Umbilical cord (tissue), 2 donors: ENCODE measurements around the gene RHOB. TPM values are rescaled to one million over a fixed set of nuclear protein-coding genes. Genes with fewer than 3 reads are reported as not detected.
"Not testable (repeated sequence)": the region's sequence is repeated elsewhere in the genome, so short reads cannot be mapped to it uniquely, and the experiment has no call there.

Experiments
- DNase-seq: peaks from one replicate; pipeline ENCODE4 v3.0.0-alpha.2; 2015; ENCODE audit warnings: low spot score
- total RNA-seq: library from RNA; depleted of rRNA; stranded (reverse); fragments of >200 nt; gene quantifications from one replicate; pipeline ENCODE4 v1.2.3, GENCODE V29; 2014; ENCODE audit warnings: low replicate concordance; ENCODE audit not compliant: insufficient read depth

RHOB gene
- total RNA-seq, 1 donor from 2014 or later: 449 TPM

- peak; percentile 70 for DNase-seq
These were observed 24.2 kb upstream of the RHOB start for GRCh38 chr2:20422402-20423271.

DNA sequence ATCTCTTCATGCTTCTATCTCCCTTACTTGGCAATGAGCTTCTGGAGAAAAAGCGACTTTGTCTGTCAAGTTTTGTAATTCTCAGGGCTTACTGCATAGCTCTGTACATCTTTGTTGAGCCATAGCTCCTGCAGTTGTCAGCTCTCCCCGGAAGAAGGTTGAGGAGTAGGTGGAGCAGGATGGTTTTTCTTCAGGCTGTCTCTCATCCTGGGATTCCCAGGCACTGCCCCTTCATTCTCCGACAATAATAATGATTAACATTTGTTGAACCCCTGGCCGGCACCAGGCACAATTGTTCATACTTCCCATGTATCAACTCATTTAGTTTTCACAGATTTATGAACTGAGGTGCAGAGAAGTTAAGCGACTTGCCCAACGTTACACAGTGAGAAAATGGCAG is 23.5 kb upstream of the RHOB start:
- peak; percentile 51 for DNase-seq

DNA sequence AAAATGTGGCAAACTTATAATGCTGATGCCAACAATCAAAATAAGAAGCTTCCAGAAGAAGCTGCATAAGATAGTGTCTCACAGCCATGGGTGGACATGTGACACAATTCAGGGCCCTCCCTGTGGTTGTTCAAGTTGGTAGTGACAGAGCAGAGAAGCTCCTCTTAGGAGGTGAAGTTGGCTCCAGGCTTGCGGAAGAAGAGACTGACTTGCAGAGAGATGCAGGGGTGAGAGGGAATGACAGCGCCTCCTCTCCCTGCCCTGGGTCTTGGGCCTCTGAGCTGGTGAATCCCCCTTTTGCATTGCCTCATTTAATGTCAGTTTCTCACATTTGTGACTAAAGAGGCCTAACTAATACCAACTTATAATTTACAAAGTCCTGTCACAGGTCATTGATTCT is 23.0 kb upstream of the RHOB start:
- DNase-seq: no peak

- peak; percentile 65 for DNase-seq
These were observed 22.3 kb upstream of the RHOB start for GRCh38 chr2:20424300-20425290.

DNA sequence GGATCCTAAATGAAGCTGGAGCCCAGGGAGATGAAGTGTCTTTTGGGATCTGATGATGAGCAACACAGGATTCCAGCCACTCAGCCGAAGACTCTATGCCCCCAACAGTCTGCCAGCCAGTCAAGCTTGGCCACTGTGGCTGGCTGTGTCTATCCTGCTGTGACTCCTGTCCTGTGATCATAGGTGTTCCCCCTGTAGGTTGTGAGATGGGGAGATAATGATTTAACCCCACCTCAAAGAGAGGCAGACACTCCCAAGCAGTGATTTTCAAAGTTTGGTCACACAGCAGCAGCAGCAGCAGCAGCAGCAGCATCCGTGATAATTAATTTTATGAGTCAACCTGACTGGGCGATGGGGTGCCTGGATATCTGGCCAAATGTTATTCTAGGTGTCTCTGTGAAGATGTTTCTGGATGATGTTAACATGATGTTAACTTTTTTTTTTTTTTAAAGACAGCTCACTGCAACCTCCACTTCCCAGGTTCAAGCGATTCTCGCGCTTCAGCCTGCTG is 21.4 kb upstream of the RHOB start:
- DNase-seq: no peak

- DNase-seq: no peak
These were observed 21.0 kb upstream of the RHOB start for GRCh38 chr2:20425884-20426283.

GRCh38 chr2:20427931-20428526 is 18.8 kb upstream of the RHOB start:
- no peak for DNase-seq

- no peak for DNase-seq
These were observed 18.0 kb upstream of the RHOB start for GRCh38 chr2:20428717-20429490.

DNA sequence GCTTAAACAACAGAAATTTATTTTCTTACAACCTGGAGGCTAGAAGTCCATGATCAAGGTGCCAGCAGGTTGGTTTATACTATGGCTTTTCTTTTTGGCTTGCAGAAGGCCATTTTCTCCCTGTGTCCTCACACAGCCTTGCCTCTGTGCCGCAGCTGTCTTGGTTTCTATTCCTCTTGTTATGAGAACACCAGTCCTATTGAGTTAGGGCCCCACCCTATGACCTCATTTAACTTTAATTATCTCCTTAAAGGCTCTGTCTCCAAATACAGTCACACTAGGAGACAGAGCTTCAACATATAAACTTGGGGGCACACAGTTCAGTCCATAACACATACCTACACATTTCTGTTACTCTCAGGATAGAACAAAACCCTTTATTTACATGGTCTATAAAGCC is 17.3 kb upstream of the RHOB start:
- no peak for DNase-seq

GRCh38 chr2:20430035-20430434 is 16.8 kb upstream of the RHOB start:
- no peak for DNase-seq

GRCh38 chr2:20430461-20431300 is 16.2 kb upstream of the RHOB start:
- DNase-seq: no peak

DNA sequence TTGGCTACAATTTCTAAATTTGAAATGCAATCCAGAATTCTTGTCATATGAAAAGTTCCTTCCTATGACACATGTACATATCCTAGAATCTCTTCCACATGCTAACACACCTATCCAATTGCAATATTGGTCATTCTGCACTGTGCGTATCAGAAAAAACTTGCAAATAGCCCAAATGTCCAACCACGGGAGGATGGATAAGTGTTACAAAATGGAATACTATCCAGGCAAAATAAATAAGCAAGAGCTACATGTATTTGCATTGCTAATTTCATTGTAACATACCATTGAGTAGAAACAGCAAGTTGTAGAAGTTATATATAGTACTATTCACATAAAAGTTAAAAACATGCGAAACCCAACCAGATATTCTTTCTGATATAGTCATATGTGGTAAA is 15.6 kb upstream of the RHOB start:
- no peak for DNase-seq

- DNase-seq: no peak
These were observed 15.1 kb upstream of the RHOB start for GRCh38 chr2:20431772-20432171.

DNA sequence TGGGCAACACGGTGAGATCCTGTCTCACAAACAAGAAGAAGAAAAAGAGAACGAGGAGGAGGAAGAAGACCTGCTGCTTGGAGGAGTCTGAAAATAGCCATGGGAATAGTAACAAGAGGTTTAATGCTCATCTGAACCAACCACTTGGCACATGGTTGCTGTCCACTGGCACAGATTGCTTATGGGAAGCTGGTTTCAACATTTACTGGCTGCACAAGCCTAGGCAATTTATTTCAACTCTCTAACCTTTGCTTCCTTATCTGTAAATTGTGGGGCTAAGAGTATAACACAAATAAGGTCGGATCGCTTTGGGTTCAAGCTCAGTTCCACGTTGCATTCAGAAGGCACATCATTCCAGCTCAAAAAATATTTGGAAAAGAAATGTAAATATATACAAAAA is 14.2 kb upstream of the RHOB start:
- no peak for DNase-seq

DNA sequence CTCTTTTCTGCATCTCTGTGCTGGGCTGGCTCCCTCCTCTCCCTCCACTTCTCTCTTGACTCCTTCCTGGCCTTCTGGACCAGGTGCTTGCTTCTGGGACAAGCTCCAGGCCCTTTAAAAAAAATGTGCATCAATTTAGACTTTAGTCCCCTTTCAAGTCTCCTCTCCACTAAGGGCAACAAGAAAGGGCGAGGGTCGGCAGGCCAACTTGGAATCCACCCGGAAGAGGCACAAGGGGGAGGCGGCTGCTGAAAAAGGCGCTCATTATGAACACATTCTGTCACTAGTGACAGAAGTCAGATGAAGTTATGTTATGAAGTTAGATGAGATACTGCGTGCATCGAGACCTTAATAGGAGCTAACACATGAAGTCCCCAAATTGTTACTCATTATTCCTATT is 13.6 kb upstream of the RHOB start:
- DNase-seq: no peak

DNA sequence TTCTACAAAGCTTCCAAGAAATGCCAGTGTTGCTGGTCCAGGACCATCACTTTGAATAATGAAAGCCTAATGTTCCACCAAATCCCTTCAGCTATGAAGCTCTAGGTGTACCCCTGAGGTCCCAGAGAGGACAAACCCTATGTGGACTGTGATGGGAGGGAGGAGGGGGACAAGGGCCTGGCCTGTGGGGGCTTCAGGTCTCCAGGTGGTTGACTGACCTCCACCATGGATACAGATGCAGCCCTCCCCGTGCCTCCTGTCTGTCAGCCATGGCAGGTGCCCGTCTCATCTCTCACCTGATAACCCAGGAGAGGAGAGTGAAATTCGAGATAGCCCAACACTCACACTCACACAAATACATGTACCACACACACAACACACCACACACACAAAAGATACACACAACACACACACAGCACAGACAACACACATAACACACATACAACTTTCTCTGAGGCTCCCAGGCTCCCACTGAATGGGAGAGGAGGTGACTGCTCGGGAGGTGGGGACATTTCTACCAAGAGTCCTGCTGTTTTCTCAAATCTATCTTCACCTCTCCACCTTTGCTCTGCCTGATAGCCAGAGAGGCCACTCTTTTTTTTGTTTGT is 12.8 kb upstream of the RHOB start:
- DNase-seq: no peak

- no peak for DNase-seq
These were observed 12.1 kb upstream of the RHOB start for GRCh38 chr2:20434588-20435294.

GRCh38 chr2:20435456-20435855 is 11.4 kb upstream of the RHOB start:
- not testable (repeated sequence) for DNase-seq
